Measurements from ENCODE around the gene RACK1. TPM values are rescaled to one million over a fixed set of nuclear protein-coding genes. Genes with fewer than 3 reads are reported as not detected.

RACK1 gene
- total and polyA plus RNA-seq, 2 experiments from 2014 or later, result 2,372 to 4,798 TPM

DNA sequence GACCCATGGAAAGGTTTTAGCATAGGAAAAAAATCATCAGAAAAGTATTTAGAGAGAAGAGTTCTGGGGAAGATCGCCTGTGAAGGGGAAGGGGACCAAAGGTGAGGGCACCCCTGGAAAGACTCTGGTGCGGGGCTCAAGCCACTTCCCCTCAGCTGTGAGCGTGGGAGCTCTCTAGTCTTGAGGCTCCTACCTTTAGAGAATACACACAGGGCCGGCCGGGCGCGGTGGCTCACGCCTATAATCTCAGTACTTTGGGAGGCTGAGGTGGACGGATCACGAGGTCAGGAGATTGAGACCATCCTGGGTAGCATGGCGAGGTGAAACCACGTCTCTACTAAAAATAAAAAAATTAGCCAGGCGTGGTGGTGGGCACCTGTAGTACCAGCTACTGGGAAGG lies 13.7 kb downstream of the RACK1 start:
- Mint-ChIP-seq H3K4me3 (no peak overlapping the region; the same call in 2 of the 3 replicates), H3K4me1 (peaks cover 5% of the 10 kb centered on the region; the same call in 2 of the 3 replicates), H3K9me3 (peaks cover 4% of the 10 kb centered on the region; the same call in 1 of the 3 replicates), H3K36me3 (ENCODE audit: low read depth) (peaks cover 46% of the 10 kb centered on the region), H3K27me3 (ENCODE audit: insufficient read depth, low read depth, poor library complexity) (peaks cover 18% of the 10 kb centered on the region), H3K27ac (no peak overlapping the region; the same call in 1 of the 2 replicates)
- peaks cover 14% of the 10 kb centered on the region for H3K36me3 ChIP-seq (ENCODE audit: insufficient read depth)
- no peaks in the 10 kb centered on the region for H3K9me2 ChIP-seq (ENCODE audit: insufficient read depth)
- TF ChIP-seq JUNB (IDR thresholded peaks at IDR 0.05; ENCODE audit: unreplicated experiment), result no peak
- TF ChIP-seq STAT1 (IDR thresholded peaks at IDR 0.05; ENCODE audit: unreplicated experiment), result no peak
- TF ChIP-seq NANOG (IDR thresholded peaks at IDR 0.05; ENCODE audit: borderline replicate concordance), result no peak
- TF ChIP-seq, protein P1, sequence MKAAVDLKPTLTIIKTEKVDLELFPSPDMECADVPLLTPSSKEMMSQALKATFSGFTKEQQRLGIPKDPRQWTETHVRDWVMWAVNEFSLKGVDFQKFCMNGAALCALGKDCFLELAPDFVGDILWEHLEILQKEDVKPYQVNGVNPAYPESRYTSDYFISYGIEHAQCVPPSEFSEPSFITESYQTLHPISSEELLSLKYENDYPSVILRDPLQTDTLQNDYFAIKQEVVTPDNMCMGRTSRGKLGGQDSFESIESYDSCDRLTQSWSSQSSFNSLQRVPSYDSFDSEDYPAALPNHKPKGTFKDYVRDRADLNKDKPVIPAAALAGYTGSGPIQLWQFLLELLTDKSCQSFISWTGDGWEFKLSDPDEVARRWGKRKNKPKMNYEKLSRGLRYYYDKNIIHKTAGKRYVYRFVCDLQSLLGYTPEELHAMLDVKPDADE (IDR thresholded peaks at IDR 0.05), result no peak
- TF ChIP-seq, protein P2, sequence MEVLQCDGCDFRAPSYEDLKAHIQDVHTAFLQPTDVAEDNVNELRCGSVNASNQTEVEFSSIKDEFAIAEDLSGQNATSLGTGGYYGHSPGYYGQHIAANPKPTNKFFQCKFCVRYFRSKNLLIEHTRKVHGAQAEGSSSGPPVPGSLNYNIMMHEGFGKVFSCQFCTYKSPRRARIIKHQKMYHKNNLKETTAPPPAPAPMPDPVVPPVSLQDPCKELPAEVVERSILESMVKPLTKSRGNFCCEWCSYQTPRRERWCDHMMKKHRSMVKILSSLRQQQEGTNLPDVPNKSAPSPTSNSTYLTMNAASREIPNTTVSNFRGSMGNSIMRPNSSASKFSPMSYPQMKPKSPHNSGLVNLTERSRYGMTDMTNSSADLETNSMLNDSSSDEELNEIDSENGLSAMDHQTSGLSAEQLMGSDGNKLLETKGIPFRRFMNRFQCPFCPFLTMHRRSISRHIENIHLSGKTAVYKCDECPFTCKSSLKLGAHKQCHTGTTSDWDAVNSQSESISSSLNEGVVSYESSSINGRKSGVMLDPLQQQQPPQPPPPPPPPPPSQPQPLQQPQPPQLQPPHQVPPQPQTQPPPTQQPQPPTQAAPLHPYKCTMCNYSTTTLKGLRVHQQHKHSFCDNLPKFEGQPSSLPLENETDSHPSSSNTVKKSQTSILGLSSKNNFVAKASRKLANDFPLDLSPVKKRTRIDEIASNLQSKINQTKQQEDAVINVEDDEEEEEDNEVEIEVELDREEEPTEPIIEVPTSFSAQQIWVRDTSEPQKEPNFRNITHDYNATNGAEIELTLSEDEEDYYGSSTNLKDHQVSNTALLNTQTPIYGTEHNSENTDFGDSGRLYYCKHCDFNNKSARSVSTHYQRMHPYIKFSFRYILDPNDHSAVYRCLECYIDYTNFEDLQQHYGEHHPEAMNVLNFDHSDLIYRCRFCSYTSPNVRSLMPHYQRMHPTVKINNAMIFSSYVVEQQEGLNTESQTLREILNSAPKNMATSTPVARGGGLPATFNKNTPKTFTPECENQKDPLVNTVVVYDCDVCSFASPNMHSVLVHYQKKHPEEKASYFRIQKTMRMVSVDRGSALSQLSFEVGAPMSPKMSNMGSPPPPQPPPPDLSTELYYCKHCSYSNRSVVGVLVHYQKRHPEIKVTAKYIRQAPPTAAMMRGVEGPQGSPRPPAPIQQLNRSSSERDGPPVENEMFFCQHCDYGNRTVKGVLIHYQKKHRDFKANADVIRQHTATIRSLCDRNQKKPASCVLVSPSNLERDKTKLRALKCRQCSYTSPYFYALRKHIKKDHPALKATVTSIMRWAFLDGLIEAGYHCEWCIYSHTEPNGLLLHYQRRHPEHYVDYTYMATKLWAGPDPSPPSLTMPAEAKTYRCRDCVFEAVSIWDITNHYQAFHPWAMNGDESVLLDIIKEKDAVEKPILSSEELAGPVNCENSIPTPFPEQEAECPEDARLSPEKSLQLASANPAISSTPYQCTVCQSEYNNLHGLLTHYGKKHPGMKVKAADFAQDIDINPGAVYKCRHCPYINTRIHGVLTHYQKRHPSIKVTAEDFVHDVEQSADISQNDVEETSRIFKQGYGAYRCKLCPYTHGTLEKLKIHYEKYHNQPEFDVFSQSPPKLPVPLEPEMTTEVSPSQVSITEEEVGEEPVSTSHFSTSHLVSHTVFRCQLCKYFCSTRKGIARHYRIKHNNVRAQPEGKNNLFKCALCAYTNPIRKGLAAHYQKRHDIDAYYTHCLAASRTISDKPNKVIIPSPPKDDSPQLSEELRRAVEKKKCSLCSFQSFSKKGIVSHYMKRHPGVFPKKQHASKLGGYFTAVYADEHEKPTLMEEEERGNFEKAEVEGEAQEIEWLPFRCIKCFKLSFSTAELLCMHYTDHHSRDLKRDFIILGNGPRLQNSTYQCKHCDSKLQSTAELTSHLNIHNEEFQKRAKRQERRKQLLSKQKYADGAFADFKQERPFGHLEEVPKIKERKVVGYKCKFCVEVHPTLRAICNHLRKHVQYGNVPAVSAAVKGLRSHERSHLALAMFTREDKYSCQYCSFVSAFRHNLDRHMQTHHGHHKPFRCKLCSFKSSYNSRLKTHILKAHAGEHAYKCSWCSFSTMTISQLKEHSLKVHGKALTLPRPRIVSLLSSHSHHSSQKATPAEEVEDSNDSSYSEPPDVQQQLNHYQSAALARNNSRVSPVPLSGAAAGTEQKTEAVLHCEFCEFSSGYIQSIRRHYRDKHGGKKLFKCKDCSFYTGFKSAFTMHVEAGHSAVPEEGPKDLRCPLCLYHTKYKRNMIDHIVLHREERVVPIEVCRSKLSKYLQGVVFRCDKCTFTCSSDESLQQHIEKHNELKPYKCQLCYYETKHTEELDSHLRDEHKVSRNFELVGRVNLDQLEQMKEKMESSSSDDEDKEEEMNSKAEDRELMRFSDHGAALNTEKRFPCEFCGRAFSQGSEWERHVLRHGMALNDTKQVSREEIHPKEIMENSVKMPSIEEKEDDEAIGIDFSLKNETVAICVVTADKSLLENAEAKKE (CRISPR knock-in tag; IDR thresholded peaks at IDR 0.05), result no peak
- TF ChIP-seq, protein P3, sequence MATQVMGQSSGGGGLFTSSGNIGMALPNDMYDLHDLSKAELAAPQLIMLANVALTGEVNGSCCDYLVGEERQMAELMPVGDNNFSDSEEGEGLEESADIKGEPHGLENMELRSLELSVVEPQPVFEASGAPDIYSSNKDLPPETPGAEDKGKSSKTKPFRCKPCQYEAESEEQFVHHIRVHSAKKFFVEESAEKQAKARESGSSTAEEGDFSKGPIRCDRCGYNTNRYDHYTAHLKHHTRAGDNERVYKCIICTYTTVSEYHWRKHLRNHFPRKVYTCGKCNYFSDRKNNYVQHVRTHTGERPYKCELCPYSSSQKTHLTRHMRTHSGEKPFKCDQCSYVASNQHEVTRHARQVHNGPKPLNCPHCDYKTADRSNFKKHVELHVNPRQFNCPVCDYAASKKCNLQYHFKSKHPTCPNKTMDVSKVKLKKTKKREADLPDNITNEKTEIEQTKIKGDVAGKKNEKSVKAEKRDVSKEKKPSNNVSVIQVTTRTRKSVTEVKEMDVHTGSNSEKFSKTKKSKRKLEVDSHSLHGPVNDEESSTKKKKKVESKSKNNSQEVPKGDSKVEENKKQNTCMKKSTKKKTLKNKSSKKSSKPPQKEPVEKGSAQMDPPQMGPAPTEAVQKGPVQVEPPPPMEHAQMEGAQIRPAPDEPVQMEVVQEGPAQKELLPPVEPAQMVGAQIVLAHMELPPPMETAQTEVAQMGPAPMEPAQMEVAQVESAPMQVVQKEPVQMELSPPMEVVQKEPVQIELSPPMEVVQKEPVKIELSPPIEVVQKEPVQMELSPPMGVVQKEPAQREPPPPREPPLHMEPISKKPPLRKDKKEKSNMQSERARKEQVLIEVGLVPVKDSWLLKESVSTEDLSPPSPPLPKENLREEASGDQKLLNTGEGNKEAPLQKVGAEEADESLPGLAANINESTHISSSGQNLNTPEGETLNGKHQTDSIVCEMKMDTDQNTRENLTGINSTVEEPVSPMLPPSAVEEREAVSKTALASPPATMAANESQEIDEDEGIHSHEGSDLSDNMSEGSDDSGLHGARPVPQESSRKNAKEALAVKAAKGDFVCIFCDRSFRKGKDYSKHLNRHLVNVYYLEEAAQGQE (IDR thresholded peaks at IDR 0.05; ENCODE audit: unreplicated experiment), result no peak
- no peak for TF ChIP-seq POLR2AphosphoS5 (IDR thresholded peaks at IDR 0.05; ENCODE audit: low read depth)
- no peak for TF ChIP-seq CREB1 (CRISPR knock-in tag; IDR thresholded peaks at IDR 0.05; ENCODE audit: low read depth)
- no peak for TF ChIP-seq EZH2phosphoT487 (IDR thresholded peaks at IDR 0.05; ENCODE audit: unreplicated experiment)
- no peak for TF ChIP-seq ZNF114 (CRISPR knock-in tag; IDR thresholded peaks at IDR 0.05)
- no peak for TF ChIP-seq ZNF331 (CRISPR knock-in tag; IDR thresholded peaks at IDR 0.05; ENCODE audit: low read depth)
- TF ChIP-seq, protein P4, sequence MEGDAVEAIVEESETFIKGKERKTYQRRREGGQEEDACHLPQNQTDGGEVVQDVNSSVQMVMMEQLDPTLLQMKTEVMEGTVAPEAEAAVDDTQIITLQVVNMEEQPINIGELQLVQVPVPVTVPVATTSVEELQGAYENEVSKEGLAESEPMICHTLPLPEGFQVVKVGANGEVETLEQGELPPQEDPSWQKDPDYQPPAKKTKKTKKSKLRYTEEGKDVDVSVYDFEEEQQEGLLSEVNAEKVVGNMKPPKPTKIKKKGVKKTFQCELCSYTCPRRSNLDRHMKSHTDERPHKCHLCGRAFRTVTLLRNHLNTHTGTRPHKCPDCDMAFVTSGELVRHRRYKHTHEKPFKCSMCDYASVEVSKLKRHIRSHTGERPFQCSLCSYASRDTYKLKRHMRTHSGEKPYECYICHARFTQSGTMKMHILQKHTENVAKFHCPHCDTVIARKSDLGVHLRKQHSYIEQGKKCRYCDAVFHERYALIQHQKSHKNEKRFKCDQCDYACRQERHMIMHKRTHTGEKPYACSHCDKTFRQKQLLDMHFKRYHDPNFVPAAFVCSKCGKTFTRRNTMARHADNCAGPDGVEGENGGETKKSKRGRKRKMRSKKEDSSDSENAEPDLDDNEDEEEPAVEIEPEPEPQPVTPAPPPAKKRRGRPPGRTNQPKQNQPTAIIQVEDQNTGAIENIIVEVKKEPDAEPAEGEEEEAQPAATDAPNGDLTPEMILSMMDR (conservative IDR thresholded peaks at IDR 0.05; ENCODE audit: low read depth in 2 of 2), result no peak
- no peak for TF ChIP-seq EZH2 (IDR thresholded peaks at IDR 0.05; ENCODE audit: low read depth, unreplicated experiment)
- no peak overlapping the region for H2AFZ ChIP-seq
- no peak for ATAC-seq
- no peaks in the 10 kb centered on the region for H3K27me3 ChIP-seq (ENCODE audit: insufficient read depth)
- no peak overlapping the region for H3K4me3 ChIP-seq
- H3F3A ChIP-seq (replicated peaks; ENCODE audit: low read depth), result peaks cover 6% of the 10 kb centered on the region; the same call in 1 of the 2 replicates
- H4K20me1 ChIP-seq (replicated peaks; ENCODE audit: insufficient read depth), result no peaks in the 10 kb centered on the region; the same call in 1 of the 2 replicates
- no peaks in the 10 kb centered on the region; the same call in 1 of the 2 replicates for H3K4me1 ChIP-seq (ENCODE audit: insufficient read depth)
- no peak for DNase-seq (ENCODE audit: low spot score)
- H3K79me2 ChIP-seq (replicated peaks; ENCODE audit: insufficient read depth), result peaks cover 17% of the 10 kb centered on the region
- H3K4me2 ChIP-seq, result no peak overlapping the region
- H3K27ac ChIP-seq (ENCODE audit: low read depth), result no peak overlapping the region

Data from GM23338 (cell line).